Neuronal stem cell (in vitro differentiated cells): ENCODE data around the gene PRKD1.
"Not testable (repeated sequence)": the region's sequence is repeated elsewhere in the genome, so short reads cannot be mapped to it uniquely, and the experiment has no call there.

Experiments used
- DNase-seq: peaks from one replicate; pipeline ENCODE4 v3.0.0-alpha.2; 2013; ENCODE audit warnings: low spot score
- H2AFZ ChIP-seq: one replicate; pipeline ENCODE4 v1.6.1; 2013; ENCODE audit warnings: mild to moderate bottlenecking, low read length, inconsistent platforms
- H2AK5ac ChIP-seq: 2 replicates; pipeline ENCODE4 v1.6.1; 2013; ENCODE audit warnings: low read depth, mild to moderate bottlenecking, inconsistent platforms, low read length, moderate library complexity, mixed read lengths
- H2BK120ac ChIP-seq: 2 replicates; pipeline ENCODE4 v1.6.1; 2013; ENCODE audit warnings: low read depth, mild to moderate bottlenecking, inconsistent platforms, low read length, moderate library complexity, mixed read lengths
- H2BK12ac ChIP-seq: one replicate; pipeline ENCODE4 v1.6.1; 2013; ENCODE audit warnings: low read length, inconsistent platforms
- H2BK15ac ChIP-seq: 2 replicates; pipeline ENCODE4 v1.6.1; 2013; ENCODE audit warnings: mild to moderate bottlenecking, low read length, inconsistent platforms, mixed read lengths
- H2BK5ac ChIP-seq: one replicate; pipeline ENCODE4 v1.6.1; 2013; ENCODE audit warnings: inconsistent platforms, mild to moderate bottlenecking, low read length, moderate library complexity
- H3K14ac ChIP-seq: one replicate; pipeline ENCODE4 v1.6.1; 2013; ENCODE audit warnings: low read length, inconsistent platforms
- H3K18ac ChIP-seq: 2 replicates; pipeline ENCODE4 v1.6.1; 2013; ENCODE audit warnings: low read length, inconsistent platforms
- H3K23ac ChIP-seq: 2 replicates; pipeline ENCODE4 v1.6.1; 2013; ENCODE audit warnings: low read depth, mild to moderate bottlenecking, mixed read lengths, low read length, inconsistent platforms; ENCODE audit not compliant: poor library complexity
- H3K27ac ChIP-seq: replicated peaks from 3 replicates; pipeline ENCODE4 v1.5.1; 2013; ENCODE audit warnings: low read length, inconsistent platforms
- H3K27me3 ChIP-seq, 3 experiments: 2 replicates each; pipeline ENCODE4 v1.6.1; 2013; ENCODE audit warnings: low read length in 3 of 3, mild to moderate bottlenecking in 2 of 3, inconsistent platforms in 1 of 3, low read depth in 1 of 3, mixed read lengths in 1 of 3, moderate library complexity in 1 of 3; ENCODE audit not compliant: control insufficient read depth in 3 of 3, insufficient read depth in 3 of 3
- H3K36me3 ChIP-seq, 2 donors: replicated peaks in 1 of 2; 2 replicates each; pipeline ENCODE4 v1.6.1; 2013; ENCODE audit warnings: low read length in 2 of 2; ENCODE audit not compliant: control insufficient read depth in 2 of 2, insufficient read depth in 2 of 2
- H3K4ac ChIP-seq: 2 replicates; pipeline ENCODE4 v1.6.1; 2013; ENCODE audit warnings: inconsistent platforms, mild to moderate bottlenecking, low read length, moderate library complexity
- H3K4me1 ChIP-seq, 2 donors: 1 replicate in 1 of 2; 2 replicates in 1 of 2; pipeline ENCODE4 v1.6.1; 2013; ENCODE audit warnings: low read length in 2 of 2, low read depth in 1 of 2; ENCODE audit not compliant: control insufficient read depth in 2 of 2, insufficient read depth in 1 of 2
- H3K4me2 ChIP-seq: one replicate; pipeline ENCODE4 v1.6.1; 2013; ENCODE audit warnings: mild to moderate bottlenecking, low read length, inconsistent platforms; ENCODE audit not compliant: insufficient read depth, poor library complexity, severe bottlenecking
- H3K4me3 ChIP-seq, 2 donors: 2 replicates each; pipeline ENCODE4 v1.5.1; 2013; ENCODE audit warnings: low read length in 2 of 2, mild to moderate bottlenecking in 2 of 2, inconsistent platforms in 1 of 2, moderate library complexity in 1 of 2
- H3K79me1 ChIP-seq: one replicate; pipeline ENCODE4 v1.6.1; 2013; ENCODE audit warnings: low read depth, mild to moderate bottlenecking, inconsistent platforms, low read length, moderate library complexity
- H3K9ac ChIP-seq: one replicate; pipeline ENCODE4 v1.6.1; 2013; ENCODE audit warnings: mild to moderate bottlenecking, low read depth, low read length, inconsistent platforms; ENCODE audit not compliant: poor library complexity
- H3K9me3 ChIP-seq, 2 donors: replicated peaks in 1 of 2; 2 replicates each; pipeline versions ENCODE3 to v1.6.1; 2013; ENCODE audit warnings: low read length in 2 of 2, mild to moderate bottlenecking in 2 of 2, inconsistent platforms in 1 of 2, low read depth in 1 of 2, mixed read lengths in 1 of 2, moderate library complexity in 1 of 2; ENCODE audit not compliant: control insufficient read depth in 2 of 2, insufficient read depth in 1 of 2
- H4K8ac ChIP-seq: one replicate; pipeline ENCODE4 v1.6.1; 2013; ENCODE audit warnings: low read depth, mild to moderate bottlenecking, inconsistent platforms, low read length, moderate library complexity
- H4K91ac ChIP-seq: one replicate; pipeline ENCODE4 v1.6.1; 2013; ENCODE audit warnings: low read length, low read depth, mild to moderate bottlenecking, inconsistent platforms; ENCODE audit not compliant: poor library complexity
- WGBS, 2 donors: extraction: QIAGEN DNeasy Blood & Tissue Kit; methylation state at CpG; one replicate each; pipeline ENCODE4 v1.1.7; 2013; ENCODE audit warnings: missing lambda C conversion rate in 2 of 2, mixed read lengths in 1 of 2; ENCODE audit not compliant: insufficient read length in 2 of 2, insufficient replicate concordance in 1 of 2; ENCODE audit errors: extremely low coverage in 2 of 2; 5-methylcytosine and 5-hydroxymethylcytosine counted together

PRKD1 gene

DNA sequence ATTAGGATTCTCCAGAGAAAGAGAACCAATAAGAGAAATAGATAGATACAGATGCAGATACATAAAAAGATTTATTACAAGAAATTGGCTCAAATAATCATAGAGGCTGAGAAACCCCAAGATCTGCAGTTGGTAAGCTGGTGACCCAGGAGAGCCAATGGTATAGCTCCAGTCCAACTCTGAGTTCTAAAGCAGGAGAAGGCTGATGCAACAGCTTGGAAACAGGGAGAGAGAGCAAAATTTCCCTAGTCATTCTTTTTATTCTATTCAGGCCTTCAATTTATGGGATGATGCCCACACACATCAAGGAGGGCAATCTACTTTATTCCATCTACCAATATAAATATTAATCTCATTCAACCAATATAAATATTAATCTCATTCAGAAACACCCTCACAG is 218.2 kb downstream of the PRKD1 start:
- DNase-seq: no peak
- Histone ChIP-seq H2AFZ (no peak overlapping the region), H3K79me1 (no peaks in the 10 kb centered on the region), H3K9me3 (no peaks in the 10 kb centered on the region), H2BK15ac (no peak overlapping the region), H3K23ac (no peak overlapping the region), H3K27ac (no peak overlapping the region), H2BK120ac (no peak overlapping the region), H3K4ac (no peak overlapping the region), H3K9ac (no peak overlapping the region), H4K91ac (no peak overlapping the region), H3K14ac (no peak overlapping the region), H3K36me3 (no peaks in the 10 kb centered on the region), H3K18ac (no peak overlapping the region), H2AK5ac (no peak overlapping the region), H3K27me3 (no peaks in the 10 kb centered on the region), H4K8ac (no peak overlapping the region), H2BK5ac (no peak overlapping the region), H3K4me1 (no peaks in the 10 kb centered on the region), H2BK12ac (no peak overlapping the region), H3K4me3 (no peak overlapping the region), H3K4me2 (no peak overlapping the region)

DNA sequence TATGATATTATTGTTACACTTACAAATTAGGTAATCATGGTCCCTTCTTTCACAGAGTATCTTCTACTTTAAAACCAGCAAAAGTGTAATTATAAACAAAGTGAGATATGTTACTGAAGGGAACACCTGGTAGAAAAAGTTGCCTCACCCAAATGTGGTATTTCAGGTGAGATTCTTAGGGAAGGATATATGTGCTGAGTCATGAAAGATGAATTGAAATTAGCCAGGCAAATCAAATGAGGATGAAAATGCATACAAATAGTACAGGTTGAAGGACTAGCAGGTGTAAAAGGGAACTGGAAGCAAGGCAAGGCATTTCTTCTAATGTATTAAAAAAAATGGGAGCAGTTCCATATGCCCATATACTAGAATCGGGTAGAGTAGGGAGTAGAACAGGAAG is 220.9 kb downstream of the PRKD1 start:
- H3K27ac ChIP-seq: no peak overlapping the region
- no peak overlapping the region for H2AFZ ChIP-seq
- H3K79me1 ChIP-seq: no peaks in the 10 kb centered on the region
- no peak overlapping the region for H3K4ac ChIP-seq
- H4K91ac ChIP-seq: no peak overlapping the region
- no peak overlapping the region for H3K4me2 ChIP-seq
- DNase-seq: no peak
- H2BK5ac ChIP-seq: no peak overlapping the region
- H2AK5ac ChIP-seq: no peak overlapping the region
- H3K23ac ChIP-seq: no peak overlapping the region
- H2BK15ac ChIP-seq: no peak overlapping the region
- H3K14ac ChIP-seq: no peak overlapping the region
- no peak overlapping the region for H3K4me3 ChIP-seq
- H3K9ac ChIP-seq: no peak overlapping the region
- no peak overlapping the region for H3K18ac ChIP-seq
- no peaks in the 10 kb centered on the region for H3K9me3 ChIP-seq
- no peak overlapping the region for H4K8ac ChIP-seq
- no peaks in the 10 kb centered on the region for H3K27me3 ChIP-seq
- no peaks in the 10 kb centered on the region for H3K36me3 ChIP-seq
- H2BK12ac ChIP-seq: no peak overlapping the region
- no peaks in the 10 kb centered on the region for H3K4me1 ChIP-seq
- no peak overlapping the region for H2BK120ac ChIP-seq
- WGBS, 2 donors: no CpG with 5 or more reads among the region's 1 CpG

DNA sequence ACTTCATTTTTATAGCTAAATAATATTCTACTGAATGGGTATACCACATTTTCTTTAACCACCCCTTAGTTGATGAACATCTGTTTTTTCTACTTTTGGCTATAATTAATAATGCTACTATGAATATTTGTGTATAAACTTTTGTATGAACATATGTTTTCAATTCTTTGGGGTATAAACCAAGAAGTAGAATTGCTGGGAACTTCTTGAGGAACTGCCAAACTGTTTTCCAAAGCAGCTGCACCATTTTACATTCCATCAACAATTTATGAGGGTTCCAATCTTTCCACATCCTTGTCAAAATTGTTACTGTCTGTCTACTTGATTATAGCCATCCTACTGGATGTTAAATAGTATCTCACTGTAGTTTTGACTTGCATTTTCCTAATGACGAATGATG is 221.8 kb downstream of the PRKD1 start:
- no peak overlapping the region for H3K27ac ChIP-seq
- H3K79me1 ChIP-seq: no peaks in the 10 kb centered on the region
- WGBS, 2 donors: no CpG with 5 or more reads among the region's 1 CpG
- no peak overlapping the region for H3K4ac ChIP-seq
- H2BK120ac ChIP-seq: no peak overlapping the region
- no peak overlapping the region for H3K14ac ChIP-seq
- no peak overlapping the region for H2BK15ac ChIP-seq
- no peaks in the 10 kb centered on the region for H3K27me3 ChIP-seq
- no peak overlapping the region for H3K23ac ChIP-seq
- H4K91ac ChIP-seq: no peak overlapping the region
- no peak overlapping the region for H2BK12ac ChIP-seq
- H3K9ac ChIP-seq: no peak overlapping the region
- no peak overlapping the region for H2AFZ ChIP-seq
- H3K4me2 ChIP-seq: no peak overlapping the region
- H3K18ac ChIP-seq: no peak overlapping the region
- no peak overlapping the region for H2BK5ac ChIP-seq
- H2AK5ac ChIP-seq: no peak overlapping the region
- no peaks in the 10 kb centered on the region for H3K9me3 ChIP-seq
- H4K8ac ChIP-seq: no peak overlapping the region
- DNase-seq: no peak
- no peaks in the 10 kb centered on the region for H3K4me1 ChIP-seq
- no peak overlapping the region for H3K4me3 ChIP-seq
- no peaks in the 10 kb centered on the region for H3K36me3 ChIP-seq

DNA sequence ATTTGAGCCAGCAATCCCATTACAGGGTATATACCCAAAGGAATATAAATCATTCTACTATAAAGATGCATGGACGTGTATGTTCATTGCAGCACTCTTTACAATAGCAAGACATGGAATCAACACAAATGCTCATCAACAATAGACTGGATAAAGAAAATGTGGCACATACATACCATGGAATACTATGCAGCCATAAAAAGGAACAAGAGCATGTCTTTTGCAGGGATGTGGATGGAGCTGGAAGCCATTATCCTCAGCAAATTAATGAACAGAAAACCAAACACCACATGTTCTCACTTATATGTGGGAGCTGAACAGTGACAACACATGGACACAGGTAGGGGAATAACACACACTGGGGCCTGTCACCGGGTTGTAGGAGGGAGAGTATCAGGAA is 238.1 kb downstream of the PRKD1 start:
- not testable (repeated sequence) for H3K9ac ChIP-seq, H3K27ac ChIP-seq, H3K14ac ChIP-seq, H3K4me2 ChIP-seq, H2BK12ac ChIP-seq, H2AK5ac ChIP-seq, H3K4me1 ChIP-seq, H3K18ac ChIP-seq, H3K36me3 ChIP-seq, H3K4ac ChIP-seq, H4K91ac ChIP-seq, H2BK120ac ChIP-seq, H3K23ac ChIP-seq, H3K4me3 ChIP-seq, H3K27me3 ChIP-seq, H3K79me1 ChIP-seq, H3K9me3 ChIP-seq, DNase-seq, H2AFZ ChIP-seq, H2BK5ac ChIP-seq, H4K8ac ChIP-seq, H2BK15ac ChIP-seq
- WGBS, 2 donors: no CpG with 5 or more reads among the region's 2 CpGs
